GM23338 (cell line): ENCODE measurements around the gene RNU1-1.

Source experiments
- CREB1 ChIP-seq: fragments of 250-450 bp; sonication (Bioruptor Pico); IDR thresholded peaks from 2 replicates; pipeline ENCODE4 v1.5.0; 2020; ENCODE audit warnings: low read depth, mild to moderate bottlenecking, moderate library complexity
- EZH2 ChIP-seq: fragments of 200-600 bp; sonication (generic); IDR thresholded peaks from one replicate; pipeline ENCODE4 v1.8.0; 2017; ENCODE audit warnings: antibody characterized with exemption, mild to moderate bottlenecking, low read depth; ENCODE audit not compliant: unreplicated experiment
- EZH2phosphoT487 ChIP-seq: fragments of 200-600 bp; sonication (generic); IDR thresholded peaks from one replicate; pipeline ENCODE4 v1.8.1; 2018; ENCODE audit warnings: antibody characterized with exemption; ENCODE audit not compliant: unreplicated experiment
- JUNB ChIP-seq: IDR thresholded peaks from one replicate; pipeline ENCODE4 v1.6.1; 2016; ENCODE audit warnings: antibody characterized with exemption; ENCODE audit not compliant: unreplicated experiment
- NANOG ChIP-seq: IDR thresholded peaks from 2 replicates; pipeline ENCODE4 v1.6.1; 2016; ENCODE audit warnings: antibody characterized with exemption, borderline replicate concordance
- POLR2AphosphoS5 ChIP-seq: IDR thresholded peaks from 2 replicates; pipeline ENCODE4 v1.6.1; 2016; ENCODE audit warnings: antibody characterized with exemption, low read depth
- ZNF331 ChIP-seq: fragments of 250-450 bp; sonication (Bioruptor Pico); IDR thresholded peaks from 2 replicates; pipeline ENCODE4 v1.5.0; 2020; ENCODE audit warnings: low read depth, mild to moderate bottlenecking, moderate library complexity
- TF ChIP-seq, protein P1 (sequence below): IDR thresholded peaks from one replicate; pipeline ENCODE4 v1.6.1; 2018; ENCODE audit warnings: antibody characterized with exemption; ENCODE audit not compliant: unreplicated experiment
- TF ChIP-seq, protein P2 (sequence below), 2 experiments: fragments of 200-600 bp in 1 of 2; sonication (generic) in 1 of 2; conservative IDR thresholded peaks; 2 replicates each; pipeline versions ENCODE4 v1.5.1 to v1.6.1; 2016 to 2017; ENCODE audit warnings: antibody characterized with exemption in 2 of 2, low read depth in 2 of 2, mild to moderate bottlenecking in 2 of 2, moderate library complexity in 1 of 2
- TF ChIP-seq, protein P3 (sequence below): IDR thresholded peaks from 2 replicates; pipeline ENCODE4 v1.6.1; 2016; ENCODE audit warnings: antibody characterized with exemption

DNA sequence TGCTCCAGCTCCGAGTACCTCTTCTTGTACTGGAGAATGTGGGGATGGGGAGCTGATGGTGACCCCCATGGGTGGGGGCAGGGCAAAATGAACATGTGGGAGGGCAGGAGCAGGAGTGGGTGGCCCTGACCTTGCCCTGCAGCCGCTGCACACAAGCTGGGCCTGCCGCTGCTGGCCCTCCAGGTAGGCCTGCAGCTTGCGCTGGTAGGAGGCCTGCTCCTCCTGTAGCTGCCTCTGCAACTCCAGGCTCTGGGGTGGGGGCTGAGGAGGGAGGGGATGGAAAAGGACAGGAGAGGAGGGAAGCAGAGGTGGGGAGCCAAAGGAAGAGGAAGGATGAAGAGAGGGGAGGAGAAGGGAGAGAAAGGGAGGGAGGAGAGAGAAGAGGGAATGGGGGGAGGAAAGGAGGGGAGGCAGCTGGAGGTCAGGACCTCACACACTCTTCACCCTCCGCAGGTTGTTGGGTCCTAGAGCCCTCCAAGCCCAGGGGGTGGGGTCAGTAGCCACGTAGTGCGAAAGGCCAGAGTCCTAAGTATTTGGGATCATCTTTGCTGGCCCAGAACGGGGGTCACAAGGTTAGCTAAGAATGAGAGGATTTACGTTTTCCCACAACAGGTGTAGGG lies 22.9 kb downstream of the RNU1-1 start:
- TF ChIP-seq, protein P1, sequence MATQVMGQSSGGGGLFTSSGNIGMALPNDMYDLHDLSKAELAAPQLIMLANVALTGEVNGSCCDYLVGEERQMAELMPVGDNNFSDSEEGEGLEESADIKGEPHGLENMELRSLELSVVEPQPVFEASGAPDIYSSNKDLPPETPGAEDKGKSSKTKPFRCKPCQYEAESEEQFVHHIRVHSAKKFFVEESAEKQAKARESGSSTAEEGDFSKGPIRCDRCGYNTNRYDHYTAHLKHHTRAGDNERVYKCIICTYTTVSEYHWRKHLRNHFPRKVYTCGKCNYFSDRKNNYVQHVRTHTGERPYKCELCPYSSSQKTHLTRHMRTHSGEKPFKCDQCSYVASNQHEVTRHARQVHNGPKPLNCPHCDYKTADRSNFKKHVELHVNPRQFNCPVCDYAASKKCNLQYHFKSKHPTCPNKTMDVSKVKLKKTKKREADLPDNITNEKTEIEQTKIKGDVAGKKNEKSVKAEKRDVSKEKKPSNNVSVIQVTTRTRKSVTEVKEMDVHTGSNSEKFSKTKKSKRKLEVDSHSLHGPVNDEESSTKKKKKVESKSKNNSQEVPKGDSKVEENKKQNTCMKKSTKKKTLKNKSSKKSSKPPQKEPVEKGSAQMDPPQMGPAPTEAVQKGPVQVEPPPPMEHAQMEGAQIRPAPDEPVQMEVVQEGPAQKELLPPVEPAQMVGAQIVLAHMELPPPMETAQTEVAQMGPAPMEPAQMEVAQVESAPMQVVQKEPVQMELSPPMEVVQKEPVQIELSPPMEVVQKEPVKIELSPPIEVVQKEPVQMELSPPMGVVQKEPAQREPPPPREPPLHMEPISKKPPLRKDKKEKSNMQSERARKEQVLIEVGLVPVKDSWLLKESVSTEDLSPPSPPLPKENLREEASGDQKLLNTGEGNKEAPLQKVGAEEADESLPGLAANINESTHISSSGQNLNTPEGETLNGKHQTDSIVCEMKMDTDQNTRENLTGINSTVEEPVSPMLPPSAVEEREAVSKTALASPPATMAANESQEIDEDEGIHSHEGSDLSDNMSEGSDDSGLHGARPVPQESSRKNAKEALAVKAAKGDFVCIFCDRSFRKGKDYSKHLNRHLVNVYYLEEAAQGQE: no peak
- TF ChIP-seq, protein P2, sequence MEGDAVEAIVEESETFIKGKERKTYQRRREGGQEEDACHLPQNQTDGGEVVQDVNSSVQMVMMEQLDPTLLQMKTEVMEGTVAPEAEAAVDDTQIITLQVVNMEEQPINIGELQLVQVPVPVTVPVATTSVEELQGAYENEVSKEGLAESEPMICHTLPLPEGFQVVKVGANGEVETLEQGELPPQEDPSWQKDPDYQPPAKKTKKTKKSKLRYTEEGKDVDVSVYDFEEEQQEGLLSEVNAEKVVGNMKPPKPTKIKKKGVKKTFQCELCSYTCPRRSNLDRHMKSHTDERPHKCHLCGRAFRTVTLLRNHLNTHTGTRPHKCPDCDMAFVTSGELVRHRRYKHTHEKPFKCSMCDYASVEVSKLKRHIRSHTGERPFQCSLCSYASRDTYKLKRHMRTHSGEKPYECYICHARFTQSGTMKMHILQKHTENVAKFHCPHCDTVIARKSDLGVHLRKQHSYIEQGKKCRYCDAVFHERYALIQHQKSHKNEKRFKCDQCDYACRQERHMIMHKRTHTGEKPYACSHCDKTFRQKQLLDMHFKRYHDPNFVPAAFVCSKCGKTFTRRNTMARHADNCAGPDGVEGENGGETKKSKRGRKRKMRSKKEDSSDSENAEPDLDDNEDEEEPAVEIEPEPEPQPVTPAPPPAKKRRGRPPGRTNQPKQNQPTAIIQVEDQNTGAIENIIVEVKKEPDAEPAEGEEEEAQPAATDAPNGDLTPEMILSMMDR (conservative IDR thresholded peaks at IDR 0.05; ENCODE audit: low read depth in 2 of 2): no peak
- TF ChIP-seq POLR2AphosphoS5 (no peak), ZNF331 (CRISPR knock-in tag) (no peak), EZH2 (no peak), EZH2phosphoT487 (no peak), JUNB (no peak), CREB1 (no peak), NANOG (no peak)
- TF ChIP-seq, protein P3, sequence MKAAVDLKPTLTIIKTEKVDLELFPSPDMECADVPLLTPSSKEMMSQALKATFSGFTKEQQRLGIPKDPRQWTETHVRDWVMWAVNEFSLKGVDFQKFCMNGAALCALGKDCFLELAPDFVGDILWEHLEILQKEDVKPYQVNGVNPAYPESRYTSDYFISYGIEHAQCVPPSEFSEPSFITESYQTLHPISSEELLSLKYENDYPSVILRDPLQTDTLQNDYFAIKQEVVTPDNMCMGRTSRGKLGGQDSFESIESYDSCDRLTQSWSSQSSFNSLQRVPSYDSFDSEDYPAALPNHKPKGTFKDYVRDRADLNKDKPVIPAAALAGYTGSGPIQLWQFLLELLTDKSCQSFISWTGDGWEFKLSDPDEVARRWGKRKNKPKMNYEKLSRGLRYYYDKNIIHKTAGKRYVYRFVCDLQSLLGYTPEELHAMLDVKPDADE: no peak
